GM23338 (cell line): Measurements from ENCODE around the gene MED13L. TPM values are rescaled to one million over a fixed set of nuclear protein-coding genes. Genes with fewer than 3 reads are reported as not detected.

ENCODE experiments used
- ATAC-seq: fragments of 200-7000 bp; cut with Tn5 transposase; 3 replicates; pipeline ENCODE4 v1.9.1; 2020
- DNase-seq: peaks from one replicate; pipeline ENCODE4 v3.0.0-alpha.2; 2015; ENCODE audit warnings: low spot score
- H2AFZ ChIP-seq: fragments of 200-600 bp; sonication (generic); 2 replicates; pipeline ENCODE4 v1.8.0; 2016; ENCODE audit warnings: antibody characterized with exemption, mild to moderate bottlenecking, moderate library complexity
- H3F3A ChIP-seq: fragments of 200-600 bp; sonication (generic); replicated peaks from 2 replicates; pipeline ENCODE4 v1.8.0; 2017; ENCODE audit warnings: antibody characterized with exemption, mixed run types, low read depth
- H3K27ac ChIP-seq: fragments of 200-600 bp; sonication (generic); 2 replicates; pipeline ENCODE4 v1.6.1; 2016; ENCODE audit warnings: low read depth
- H3K27me3 ChIP-seq: fragments of 200-600 bp; sonication (generic); 2 replicates; pipeline ENCODE4 v1.8.0; 2016; ENCODE audit warnings: mild to moderate bottlenecking, mixed run types, moderate library complexity; ENCODE audit not compliant: insufficient read depth
- H3K36me3 ChIP-seq: fragments of 200-600 bp; sonication (generic); 2 replicates; pipeline ENCODE4 v1.8.0; 2016; ENCODE audit warnings: mild to moderate bottlenecking; ENCODE audit not compliant: insufficient read depth
- H3K4me1 ChIP-seq: fragments of 200-600 bp; sonication (generic); 2 replicates; pipeline ENCODE4 v1.8.0; 2016; ENCODE audit warnings: mild to moderate bottlenecking, moderate library complexity; ENCODE audit not compliant: insufficient read depth
- H3K4me2 ChIP-seq: fragments of 200-600 bp; sonication (generic); 2 replicates; pipeline ENCODE4 v1.7.1; 2017; ENCODE audit warnings: mixed run types
- H3K4me3 ChIP-seq: fragments of 200-600 bp; sonication (generic); 2 replicates; pipeline ENCODE4 v1.6.1; 2016; ENCODE audit warnings: mixed run types
- H3K79me2 ChIP-seq: fragments of 200-600 bp; sonication (generic); replicated peaks from 2 replicates; pipeline ENCODE4 v1.8.0; 2017; ENCODE audit warnings: mild to moderate bottlenecking; ENCODE audit not compliant: insufficient read depth
- H3K9me2 ChIP-seq: fragments of 200-600 bp; sonication (generic); 2 replicates; pipeline ENCODE4 v1.8.0; 2017; ENCODE audit not compliant: insufficient read depth
- H4K20me1 ChIP-seq: fragments of 200-600 bp; sonication (generic); replicated peaks from 2 replicates; pipeline ENCODE4 v1.8.0; 2017; ENCODE audit warnings: mild to moderate bottlenecking; ENCODE audit not compliant: insufficient read depth
- H3K27ac Mint-ChIP-seq: 2 replicates; pipeline ENCODE4 v1.8.0; 2020; ENCODE audit warnings: inconsistent platforms, mild to moderate bottlenecking, moderate library complexity, mixed read lengths
- H3K27me3 Mint-ChIP-seq: 3 replicates; pipeline ENCODE4 v1.8.0; 2022; ENCODE audit warnings: low read depth, mild to moderate bottlenecking, moderate library complexity, mixed read lengths, inconsistent platforms; ENCODE audit not compliant: insufficient read depth, poor library complexity
- H3K36me3 Mint-ChIP-seq: 3 replicates; pipeline ENCODE4 v1.8.0; 2021; ENCODE audit warnings: low read depth, mild to moderate bottlenecking, inconsistent platforms, moderate library complexity, mixed read lengths
- H3K4me1 Mint-ChIP-seq: 3 replicates; pipeline ENCODE4 v1.8.0; 2020; ENCODE audit warnings: mild to moderate bottlenecking, inconsistent platforms, mixed read lengths
- H3K4me3 Mint-ChIP-seq: 3 replicates; pipeline ENCODE4 v1.8.0; 2021; ENCODE audit warnings: moderate library complexity, mild to moderate bottlenecking, inconsistent platforms, mixed read lengths
- H3K9me3 Mint-ChIP-seq: 3 replicates; pipeline ENCODE4 v1.8.0; 2020; ENCODE audit warnings: moderate library complexity, mild to moderate bottlenecking, inconsistent platforms, mixed read lengths
- CREB1 ChIP-seq: fragments of 250-450 bp; sonication (Bioruptor Pico); IDR thresholded peaks from 2 replicates; pipeline ENCODE4 v1.5.0; 2020; ENCODE audit warnings: low read depth, mild to moderate bottlenecking, moderate library complexity
- ETS1 ChIP-seq: IDR thresholded peaks from 2 replicates; pipeline ENCODE4 v1.6.1; 2016; ENCODE audit warnings: antibody characterized with exemption
- EZH2 ChIP-seq: fragments of 200-600 bp; sonication (generic); IDR thresholded peaks from one replicate; pipeline ENCODE4 v1.8.0; 2017; ENCODE audit warnings: antibody characterized with exemption, mild to moderate bottlenecking, low read depth; ENCODE audit not compliant: unreplicated experiment
- EZH2phosphoT487 ChIP-seq: fragments of 200-600 bp; sonication (generic); IDR thresholded peaks from one replicate; pipeline ENCODE4 v1.8.1; 2018; ENCODE audit warnings: antibody characterized with exemption; ENCODE audit not compliant: unreplicated experiment
- JUNB ChIP-seq: IDR thresholded peaks from one replicate; pipeline ENCODE4 v1.6.1; 2016; ENCODE audit warnings: antibody characterized with exemption; ENCODE audit not compliant: unreplicated experiment
- NANOG ChIP-seq: IDR thresholded peaks from 2 replicates; pipeline ENCODE4 v1.6.1; 2016; ENCODE audit warnings: antibody characterized with exemption, borderline replicate concordance
- POLR2AphosphoS5 ChIP-seq: IDR thresholded peaks from 2 replicates; pipeline ENCODE4 v1.6.1; 2016; ENCODE audit warnings: antibody characterized with exemption, low read depth
- REST ChIP-seq: IDR thresholded peaks from one replicate; pipeline ENCODE4 v1.6.1; 2018; ENCODE audit warnings: antibody characterized with exemption; ENCODE audit not compliant: unreplicated experiment
- STAT1 ChIP-seq: IDR thresholded peaks from one replicate; pipeline ENCODE4 v1.6.1; 2016; ENCODE audit warnings: antibody characterized with exemption; ENCODE audit not compliant: unreplicated experiment
- ZNF114 ChIP-seq: fragments of 250-450 bp; sonication (Bioruptor Pico); IDR thresholded peaks from 2 replicates; pipeline ENCODE4 v1.5.0; 2020; ENCODE audit warnings: mild to moderate bottlenecking, moderate library complexity
- ZNF331 ChIP-seq: fragments of 250-450 bp; sonication (Bioruptor Pico); IDR thresholded peaks from 2 replicates; pipeline ENCODE4 v1.5.0; 2020; ENCODE audit warnings: low read depth, mild to moderate bottlenecking, moderate library complexity
- ZNF462 ChIP-seq: fragments of 250-450 bp; sonication (Bioruptor Pico); IDR thresholded peaks from 2 replicates; pipeline ENCODE4 v1.5.0; 2020; ENCODE audit warnings: mild to moderate bottlenecking, moderate library complexity
- polyA plus RNA-seq: library from polyadenylated mRNA; unstranded; fragments of >200 nt; fragmentation: Nextera tagmentation; extraction: Ambion mirVana; gene quantifications from 2 replicates; pipeline ENCODE4 v1.2.1, GENCODE V29; 2016
- total RNA-seq: library from RNA; depleted of rRNA; stranded (reverse); fragments of >200 nt; shearing (Covaris generic); gene quantifications from 2 replicates; pipeline ENCODE4 v1.2.3, GENCODE V29; 2014
- TF ChIP-seq, protein P1 (sequence below), 2 experiments: fragments of 200-600 bp in 1 of 2; sonication (generic) in 1 of 2; conservative IDR thresholded peaks; 2 replicates each; pipeline versions ENCODE4 v1.5.1 to v1.6.1; 2016 to 2017; ENCODE audit warnings: antibody characterized with exemption in 2 of 2, low read depth in 2 of 2, mild to moderate bottlenecking in 2 of 2, moderate library complexity in 1 of 2

The MED13L gene
- total and polyA plus RNA-seq, 2 experiments from 2014 or later: 20.9 to 73.6 TPM

- H3K4me2 ChIP-seq: no peak overlapping the region
- H3K4me3 Mint-ChIP-seq: no peak overlapping the region
- peaks cover 29% of the 10 kb centered on the region for H3K9me3 Mint-ChIP-seq
- H3K79me2 ChIP-seq: no peaks in the 10 kb centered on the region
- no peak overlapping the region for H2AFZ ChIP-seq
- H3K27ac ChIP-seq: no peak overlapping the region
- H3K27ac Mint-ChIP-seq: no peak overlapping the region
- H3K4me1 ChIP-seq: no peaks in the 10 kb centered on the region
- H3K27me3 Mint-ChIP-seq: peaks cover 13% of the 10 kb centered on the region
- peaks cover 18% of the 10 kb centered on the region for H3K36me3 Mint-ChIP-seq
- TF ChIP-seq, protein P1, sequence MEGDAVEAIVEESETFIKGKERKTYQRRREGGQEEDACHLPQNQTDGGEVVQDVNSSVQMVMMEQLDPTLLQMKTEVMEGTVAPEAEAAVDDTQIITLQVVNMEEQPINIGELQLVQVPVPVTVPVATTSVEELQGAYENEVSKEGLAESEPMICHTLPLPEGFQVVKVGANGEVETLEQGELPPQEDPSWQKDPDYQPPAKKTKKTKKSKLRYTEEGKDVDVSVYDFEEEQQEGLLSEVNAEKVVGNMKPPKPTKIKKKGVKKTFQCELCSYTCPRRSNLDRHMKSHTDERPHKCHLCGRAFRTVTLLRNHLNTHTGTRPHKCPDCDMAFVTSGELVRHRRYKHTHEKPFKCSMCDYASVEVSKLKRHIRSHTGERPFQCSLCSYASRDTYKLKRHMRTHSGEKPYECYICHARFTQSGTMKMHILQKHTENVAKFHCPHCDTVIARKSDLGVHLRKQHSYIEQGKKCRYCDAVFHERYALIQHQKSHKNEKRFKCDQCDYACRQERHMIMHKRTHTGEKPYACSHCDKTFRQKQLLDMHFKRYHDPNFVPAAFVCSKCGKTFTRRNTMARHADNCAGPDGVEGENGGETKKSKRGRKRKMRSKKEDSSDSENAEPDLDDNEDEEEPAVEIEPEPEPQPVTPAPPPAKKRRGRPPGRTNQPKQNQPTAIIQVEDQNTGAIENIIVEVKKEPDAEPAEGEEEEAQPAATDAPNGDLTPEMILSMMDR (conservative IDR thresholded peaks at IDR 0.05; ENCODE audit: low read depth in 2 of 2): no peak
- TF ChIP-seq ZNF114 (CRISPR knock-in tag): no peak
- TF ChIP-seq ETS1: no peak
- no peak for TF ChIP-seq EZH2
- TF ChIP-seq REST: no peak
- no peak for TF ChIP-seq CREB1
- no peak for TF ChIP-seq JUNB
- no peak for TF ChIP-seq POLR2AphosphoS5
- no peak for TF ChIP-seq ZNF331
- no peak for TF ChIP-seq NANOG
- TF ChIP-seq EZH2phosphoT487: no peak
- TF ChIP-seq STAT1: no peak
- no peak for TF ChIP-seq ZNF462
- H3K4me3 ChIP-seq: no peak overlapping the region
- H3K36me3 ChIP-seq: no peaks in the 10 kb centered on the region
- ATAC-seq (no peak), DNase-seq (no peak)
- H3K27me3 ChIP-seq: peaks cover 7% of the 10 kb centered on the region; the same call in 1 of the 2 replicates
- H3F3A ChIP-seq: no peaks in the 10 kb centered on the region
- no peaks in the 10 kb centered on the region for H4K20me1 ChIP-seq
- H3K4me1 Mint-ChIP-seq: peaks cover 3% of the 10 kb centered on the region; the same call in 2 of the 3 replicates
- no peaks in the 10 kb centered on the region for H3K9me2 ChIP-seq
Measured at GRCh38 chr12:115918763-115919162, 358.7 kb downstream of the MED13L start.
